ENCODE results near the gene FRAS1.

Gene FRAS1

DNA sequence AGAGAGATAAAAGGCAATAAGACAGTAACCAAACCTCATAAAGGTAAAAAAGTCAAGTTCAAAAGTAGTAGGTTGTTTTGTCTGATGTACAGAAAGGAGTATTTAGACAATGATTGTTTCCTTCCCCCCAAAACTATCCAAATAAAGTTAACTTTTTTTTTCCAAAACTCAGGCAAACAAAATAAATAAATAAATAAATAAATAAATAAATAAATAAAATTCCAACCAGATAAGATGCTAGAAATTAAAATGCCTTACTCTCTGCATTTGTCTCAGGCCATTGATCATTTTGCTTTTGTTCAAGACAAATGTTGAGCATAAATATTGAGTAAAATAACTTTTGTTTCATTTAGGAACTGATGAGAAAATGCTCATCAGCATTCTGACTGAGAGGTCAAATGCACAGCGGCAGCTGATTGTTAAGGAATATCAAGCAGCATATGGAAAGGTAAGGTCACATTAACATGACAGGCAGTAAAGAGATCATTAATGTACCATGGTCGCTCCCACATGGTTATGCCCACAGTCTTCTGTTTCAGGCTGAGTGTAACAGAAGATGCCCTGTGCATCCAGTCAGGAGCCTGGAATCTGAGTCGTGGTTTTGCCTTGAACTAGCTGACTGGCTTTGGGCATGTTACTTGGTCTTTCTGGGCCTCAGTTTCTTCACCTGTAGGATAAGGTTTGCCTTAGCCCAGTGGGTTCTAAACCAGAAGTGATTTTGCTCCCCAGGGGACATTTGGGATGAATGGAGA, 521.7 kb downstream of the FRAS1 start:
- Mint-ChIP-seq H3K4me3 (no peak overlapping the region), H3K36me3 (ENCODE audit: low read depth) (no peaks in the 10 kb centered on the region), H3K9me3 (peaks cover 3% of the 10 kb centered on the region), H3K4me1 (no peaks in the 10 kb centered on the region), H3K27ac (no peak overlapping the region), H3K27me3 (ENCODE audit: low read depth) (no peaks in the 10 kb centered on the region)
- TF ChIP-seq, protein P1, sequence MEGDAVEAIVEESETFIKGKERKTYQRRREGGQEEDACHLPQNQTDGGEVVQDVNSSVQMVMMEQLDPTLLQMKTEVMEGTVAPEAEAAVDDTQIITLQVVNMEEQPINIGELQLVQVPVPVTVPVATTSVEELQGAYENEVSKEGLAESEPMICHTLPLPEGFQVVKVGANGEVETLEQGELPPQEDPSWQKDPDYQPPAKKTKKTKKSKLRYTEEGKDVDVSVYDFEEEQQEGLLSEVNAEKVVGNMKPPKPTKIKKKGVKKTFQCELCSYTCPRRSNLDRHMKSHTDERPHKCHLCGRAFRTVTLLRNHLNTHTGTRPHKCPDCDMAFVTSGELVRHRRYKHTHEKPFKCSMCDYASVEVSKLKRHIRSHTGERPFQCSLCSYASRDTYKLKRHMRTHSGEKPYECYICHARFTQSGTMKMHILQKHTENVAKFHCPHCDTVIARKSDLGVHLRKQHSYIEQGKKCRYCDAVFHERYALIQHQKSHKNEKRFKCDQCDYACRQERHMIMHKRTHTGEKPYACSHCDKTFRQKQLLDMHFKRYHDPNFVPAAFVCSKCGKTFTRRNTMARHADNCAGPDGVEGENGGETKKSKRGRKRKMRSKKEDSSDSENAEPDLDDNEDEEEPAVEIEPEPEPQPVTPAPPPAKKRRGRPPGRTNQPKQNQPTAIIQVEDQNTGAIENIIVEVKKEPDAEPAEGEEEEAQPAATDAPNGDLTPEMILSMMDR (IDR thresholded peaks at IDR 0.05; ENCODE audit: unreplicated experiment in 3 of 3): no peak

DNA sequence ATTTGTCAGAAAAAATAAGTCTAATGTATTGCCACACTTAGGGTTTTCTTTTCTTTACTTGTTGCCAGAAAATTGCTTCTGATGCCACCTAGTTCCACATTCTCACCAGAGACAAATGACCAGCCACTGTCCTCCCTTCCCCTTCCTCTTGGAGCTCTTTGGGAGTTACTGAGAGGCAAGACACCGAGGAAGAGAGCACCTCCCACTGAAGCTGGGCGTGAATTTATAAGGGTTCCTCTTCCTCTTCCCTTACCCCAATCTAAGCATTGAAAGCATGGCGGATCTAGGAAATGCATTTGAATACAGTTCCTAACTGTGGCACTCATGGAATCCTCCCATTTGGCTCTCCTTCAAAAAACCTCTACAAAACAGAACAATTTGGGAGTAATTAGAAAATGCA, 524.5 kb downstream of the FRAS1 start:
- Mint-ChIP-seq H3K4me3 (no peak overlapping the region), H3K36me3 (ENCODE audit: low read depth) (no peaks in the 10 kb centered on the region), H3K27me3 (ENCODE audit: low read depth) (no peaks in the 10 kb centered on the region), H3K9me3 (no peaks in the 10 kb centered on the region), H3K4me1 (no peaks in the 10 kb centered on the region), H3K27ac (no peak overlapping the region)
- TF ChIP-seq, protein P1 (IDR thresholded peaks at IDR 0.05; ENCODE audit: unreplicated experiment in 3 of 3): no peak

DNA sequence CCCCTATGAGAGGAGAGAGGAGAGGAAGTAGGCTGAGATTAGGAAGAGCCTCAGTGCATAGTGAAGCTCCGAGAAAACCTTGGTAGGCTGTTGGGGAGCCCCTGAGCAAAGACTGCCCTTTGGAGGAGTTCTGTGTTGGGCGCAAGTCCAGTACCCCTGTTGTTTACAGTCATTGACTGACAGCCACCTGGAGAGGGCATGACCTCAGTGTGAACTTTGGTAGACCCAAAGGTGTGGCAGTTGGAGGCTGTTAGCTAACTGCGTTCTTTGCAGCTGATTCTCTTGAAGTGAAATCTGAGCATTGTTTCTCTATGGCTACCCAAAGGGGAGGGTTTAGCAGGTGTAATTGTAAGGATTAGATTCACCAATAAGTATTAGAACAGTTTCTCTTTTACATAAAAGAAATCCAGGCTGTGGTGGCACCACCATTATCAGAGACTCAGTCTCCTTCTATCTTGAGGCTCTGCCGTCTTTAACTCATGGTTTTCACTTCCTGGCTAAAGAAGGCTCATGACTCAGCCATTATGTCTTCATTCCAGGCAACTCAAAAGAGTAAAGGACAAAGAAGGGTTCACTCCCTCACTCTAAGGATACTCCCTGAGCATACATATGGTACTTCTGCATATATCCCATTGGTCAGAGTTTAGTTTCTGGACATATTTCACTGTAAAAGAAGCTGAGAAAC, 527.9 kb downstream of the FRAS1 start:
- TF ChIP-seq, protein P1 (IDR thresholded peaks at IDR 0.05; ENCODE audit: unreplicated experiment in 3 of 3): no peak
- Mint-ChIP-seq H3K27ac (no peak overlapping the region), H3K36me3 (ENCODE audit: low read depth) (no peaks in the 10 kb centered on the region), H3K4me1 (no peaks in the 10 kb centered on the region), H3K9me3 (no peaks in the 10 kb centered on the region), H3K27me3 (ENCODE audit: low read depth) (no peaks in the 10 kb centered on the region), H3K4me3 (no peak overlapping the region)

DNA sequence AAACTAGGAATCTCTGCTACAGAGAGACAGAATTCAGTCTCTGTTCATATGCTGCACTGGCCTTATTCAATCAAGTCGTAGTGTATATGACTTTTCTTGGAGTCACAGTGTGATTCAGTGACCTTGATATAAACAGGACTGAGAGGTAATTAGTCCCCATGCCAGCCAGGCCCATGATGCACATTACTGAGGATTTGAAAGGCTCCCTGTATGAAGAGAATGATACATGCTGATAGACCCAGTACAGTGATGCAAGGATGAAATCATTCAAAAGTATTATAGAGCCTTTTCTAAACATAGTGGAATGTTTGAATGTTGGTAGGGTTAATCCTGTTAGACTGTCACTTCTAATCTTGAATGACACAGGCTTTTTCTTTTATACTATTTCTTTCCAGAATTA, 528.5 kb downstream of the FRAS1 start:
- TF ChIP-seq, protein P1 (IDR thresholded peaks at IDR 0.05; ENCODE audit: unreplicated experiment in 3 of 3): no peak
- Mint-ChIP-seq H3K4me3 (no peak overlapping the region), H3K9me3 (no peaks in the 10 kb centered on the region), H3K36me3 (ENCODE audit: low read depth) (no peaks in the 10 kb centered on the region), H3K27me3 (ENCODE audit: low read depth) (no peaks in the 10 kb centered on the region), H3K27ac (no peak overlapping the region), H3K4me1 (no peaks in the 10 kb centered on the region)

DNA sequence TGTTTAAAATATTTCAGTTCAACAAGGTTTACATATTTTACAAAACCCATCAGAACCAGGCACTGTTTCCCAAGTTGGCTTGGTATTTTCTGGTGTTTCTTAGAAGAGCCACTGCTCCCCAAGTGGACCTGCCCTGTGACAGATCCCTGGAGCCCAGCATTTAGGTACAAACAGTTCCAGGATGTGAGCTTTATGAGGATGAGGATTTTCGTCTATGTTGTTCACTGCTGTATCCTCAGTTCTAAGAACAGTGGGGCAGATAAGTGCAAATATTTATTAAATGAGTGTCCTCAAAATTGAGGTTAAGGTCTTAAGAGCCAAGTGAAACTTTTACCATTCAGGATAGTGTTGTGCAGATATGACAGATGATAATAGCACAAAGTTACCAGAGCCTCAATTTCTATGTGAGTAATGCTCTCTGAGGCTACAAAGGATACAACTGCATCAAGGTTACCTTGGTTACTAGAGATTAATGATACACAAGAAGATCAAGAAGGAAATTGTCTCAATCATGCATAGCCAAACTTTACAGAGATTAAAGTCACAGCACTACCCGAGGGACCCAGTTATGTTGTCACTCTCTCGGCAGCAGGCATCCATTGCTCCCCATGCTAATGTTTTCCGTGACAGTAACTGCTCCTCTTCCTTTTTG, 531.9 kb downstream of the FRAS1 start:
- no peak overlapping the region for H3K4me3 Mint-ChIP-seq
- H3K36me3 Mint-ChIP-seq (ENCODE audit: low read depth): no peaks in the 10 kb centered on the region
- H3K27ac Mint-ChIP-seq: no peak overlapping the region
- H3K27me3 Mint-ChIP-seq (ENCODE audit: low read depth): no peaks in the 10 kb centered on the region
- TF ChIP-seq, protein P1 (IDR thresholded peaks at IDR 0.05; ENCODE audit: unreplicated experiment in 3 of 3): no peak
- H3K4me1 Mint-ChIP-seq: no peaks in the 10 kb centered on the region
- H3K9me3 Mint-ChIP-seq: no peaks in the 10 kb centered on the region

All from nephron (organoid).